ENCODE measurements around the gene UGT1A4. TPM values are rescaled to one million over a fixed set of nuclear protein-coding genes. Genes with fewer than 3 reads are reported as not detected.
A peak's percentile ranks its signal among the peaks of the same experiment; 100 is the strongest.

The UGT1A4 gene
- total RNA-seq, 4 donors from 2014 or later, result 2.0 to 9.0 (median 4.9) TPM

- no peaks in the 10 kb centered on the region for H3K9me3 ChIP-seq
- no peak overlapping the region for H3K4me3 ChIP-seq
- H3K36me3 ChIP-seq, result no peaks in the 10 kb centered on the region
- DNase-seq, result peak; percentile 2
- TF ChIP-seq POLR2AphosphoS5 (IDR thresholded peaks at IDR 0.05) (no peak), CTCF (IDR thresholded peaks at IDR 0.05) (no peak), EP300 (IDR thresholded peaks at IDR 0.05; ENCODE audit: low read depth) (no peak), POLR2A (IDR thresholded peaks at IDR 0.05) (no peak)
- 59% methylated on average over 2 of the region's 2 CpGs; no CpG with 5 or more reads in 1 of the 2 donors for WGBS, 2 donors (ENCODE audit: low coverage in 1 of 2)
- in situ Hi-C loops (cut with MboI; ENCODE audit: low pct_ligation_motif_present in 1 of 4, low pct_unique_long_range_greater_than_20kb in 1 of 4, low sequenced_read_pairs in 3 of 4), result no loop called here
- H3K4me1 ChIP-seq, result no peaks in the 10 kb centered on the region
- H3K27me3 ChIP-seq, result no peaks in the 10 kb centered on the region
- intact Hi-C loops (cut with DNase I; ENCODE audit: low total_unique reads), result no loop called here
- H3K27ac ChIP-seq, result no peak overlapping the region
These were observed 97.8 kb downstream of the UGT1A4 start for GRCh38 chr2:233816334-233816733.

- in situ Hi-C loops (cut with MboI; ENCODE audit: low pct_ligation_motif_present in 1 of 4, low pct_unique_long_range_greater_than_20kb in 1 of 4, low sequenced_read_pairs in 3 of 4) (no loop called here), intact Hi-C loops (cut with DNase I; ENCODE audit: low total_unique reads) (no loop called here)
- no peak for TF ChIP-seq POLR2AphosphoS5 (IDR thresholded peaks at IDR 0.05)
- no peak for TF ChIP-seq CTCF (IDR thresholded peaks at IDR 0.05)
- TF ChIP-seq POLR2A (IDR thresholded peaks at IDR 0.05), result no peak
- Histone ChIP-seq H3K27me3 (no peaks in the 10 kb centered on the region), H3K36me3 (no peaks in the 10 kb centered on the region), H3K27ac (no peak overlapping the region), H3K4me1 (no peaks in the 10 kb centered on the region), H3K4me3 (no peak overlapping the region), H3K9me3 (no peaks in the 10 kb centered on the region)
- peak; percentile 5 for DNase-seq
- WGBS, 2 donors (ENCODE audit: low coverage in 1 of 2), result 17 to 83% methylated on average over 1 to 4 of the region's 4 CpGs
These were observed 98.2 kb downstream of the UGT1A4 start for GRCh38 chr2:233816771-233817170.

- Histone ChIP-seq H3K36me3 (no peaks in the 10 kb centered on the region), H3K9me3 (no peaks in the 10 kb centered on the region), H3K4me1 (no peaks in the 10 kb centered on the region), H3K27me3 (no peaks in the 10 kb centered on the region), H3K4me3 (no peak overlapping the region), H3K27ac (no peak overlapping the region)
- TF ChIP-seq POLR2AphosphoS5 (IDR thresholded peaks at IDR 0.05) (no peak), POLR2A (IDR thresholded peaks at IDR 0.05) (no peak), EP300 (IDR thresholded peaks at IDR 0.05; ENCODE audit: low read depth) (no peak), CTCF (IDR thresholded peaks at IDR 0.05) (no peak)
- DNase-seq, result no peak
- intact Hi-C loops (cut with DNase I; ENCODE audit: low total_unique reads), result no loop called here
- WGBS, 2 donors (ENCODE audit: low coverage in 1 of 2), result 80% methylated on average over 3 of the region's 3 CpGs; no CpG with 5 or more reads in 1 of the 2 donors
- in situ Hi-C loops (cut with MboI; ENCODE audit: low pct_ligation_motif_present in 1 of 4, low pct_unique_long_range_greater_than_20kb in 1 of 4, low sequenced_read_pairs in 3 of 4), result no loop called here
These were observed 98.9 kb downstream of the UGT1A4 start for GRCh38 chr2:233817361-233817911.

GRCh38 chr2:233817995-233818638, 99.6 kb downstream of the UGT1A4 start:
- intact Hi-C loops (cut with DNase I; ENCODE audit: low total_unique reads), result no loop called here
- 80 to 83% methylated on average over 1 to 11 of the region's 11 CpGs for WGBS, 2 donors (ENCODE audit: low coverage in 1 of 2)

More at GRCh38 chr2:233817995-233818638, 99.6 kb downstream of the UGT1A4 start:
- Histone ChIP-seq H3K9me3 (no peaks in the 10 kb centered on the region), H3K27ac (no peak overlapping the region), H3K4me1 (no peaks in the 10 kb centered on the region), H3K4me3 (no peak overlapping the region), H3K36me3 (no peaks in the 10 kb centered on the region), H3K27me3 (no peaks in the 10 kb centered on the region)
- TF ChIP-seq CTCF (IDR thresholded peaks at IDR 0.05), result no peak
- TF ChIP-seq POLR2AphosphoS5 (IDR thresholded peaks at IDR 0.05), result no peak
- TF ChIP-seq POLR2A (IDR thresholded peaks at IDR 0.05), result no peak
- no peak for TF ChIP-seq EP300 (IDR thresholded peaks at IDR 0.05; ENCODE audit: low read depth)
- peak; percentile 4 for DNase-seq
- in situ Hi-C loops (cut with MboI; ENCODE audit: low pct_ligation_motif_present in 1 of 4, low pct_unique_long_range_greater_than_20kb in 1 of 4, low sequenced_read_pairs in 3 of 4), result no loop called here
